ENCODE data around the gene STARD13.

DNA sequence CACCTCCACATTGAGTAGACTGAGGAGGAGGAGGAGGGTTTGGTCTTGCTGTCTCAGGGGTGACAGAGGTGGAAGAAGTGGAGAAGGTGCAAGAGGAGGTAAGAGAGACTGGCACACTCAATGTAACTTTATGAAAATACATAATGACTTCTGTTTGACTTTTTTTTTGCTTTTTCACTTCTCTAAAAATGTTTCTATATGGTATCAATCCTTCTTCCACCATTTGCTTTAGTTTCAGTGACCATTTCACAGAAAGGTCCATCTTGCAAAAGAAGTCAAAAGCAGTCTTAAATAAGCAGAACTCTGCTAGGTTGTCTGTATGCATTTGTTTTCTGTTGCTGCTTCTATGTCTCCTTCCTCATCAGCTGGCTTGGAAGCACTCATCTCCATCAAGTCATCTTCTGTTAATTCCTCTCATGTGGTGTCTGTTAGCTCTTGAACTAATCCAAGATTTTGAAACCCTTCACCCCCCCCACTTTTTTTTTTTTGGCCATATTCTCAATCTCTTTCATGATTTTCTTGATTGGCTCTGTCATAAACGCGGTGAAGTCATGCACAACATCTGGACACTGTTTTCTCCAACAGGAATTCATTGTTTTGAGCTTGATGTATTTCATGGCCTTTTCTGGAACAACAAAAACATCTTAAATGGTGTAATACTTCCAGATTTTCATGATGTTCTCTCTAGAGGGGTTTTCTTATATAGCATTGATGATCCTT lies 188.5 kb downstream of the STARD13 start:
- TF ChIP-seq, protein P1, sequence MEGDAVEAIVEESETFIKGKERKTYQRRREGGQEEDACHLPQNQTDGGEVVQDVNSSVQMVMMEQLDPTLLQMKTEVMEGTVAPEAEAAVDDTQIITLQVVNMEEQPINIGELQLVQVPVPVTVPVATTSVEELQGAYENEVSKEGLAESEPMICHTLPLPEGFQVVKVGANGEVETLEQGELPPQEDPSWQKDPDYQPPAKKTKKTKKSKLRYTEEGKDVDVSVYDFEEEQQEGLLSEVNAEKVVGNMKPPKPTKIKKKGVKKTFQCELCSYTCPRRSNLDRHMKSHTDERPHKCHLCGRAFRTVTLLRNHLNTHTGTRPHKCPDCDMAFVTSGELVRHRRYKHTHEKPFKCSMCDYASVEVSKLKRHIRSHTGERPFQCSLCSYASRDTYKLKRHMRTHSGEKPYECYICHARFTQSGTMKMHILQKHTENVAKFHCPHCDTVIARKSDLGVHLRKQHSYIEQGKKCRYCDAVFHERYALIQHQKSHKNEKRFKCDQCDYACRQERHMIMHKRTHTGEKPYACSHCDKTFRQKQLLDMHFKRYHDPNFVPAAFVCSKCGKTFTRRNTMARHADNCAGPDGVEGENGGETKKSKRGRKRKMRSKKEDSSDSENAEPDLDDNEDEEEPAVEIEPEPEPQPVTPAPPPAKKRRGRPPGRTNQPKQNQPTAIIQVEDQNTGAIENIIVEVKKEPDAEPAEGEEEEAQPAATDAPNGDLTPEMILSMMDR (IDR thresholded peaks at IDR 0.05): no peak
- TF ChIP-seq EZH2 (IDR thresholded peaks at IDR 0.05) (no peak), EZH2phosphoT487 (IDR thresholded peaks at IDR 0.05) (no peak)
